Left lung (tissue), 10 donors: ENCODE measurements around the gene OR4K15. TPM values are rescaled to one million over a fixed set of nuclear protein-coding genes. Genes with fewer than 3 reads are reported as not detected.

ENCODE experiments used
- ATAC-seq: fragments of 200-7000 bp; cut with Tn5 transposase; one replicate; pipeline ENCODE4 v1.9.1; 2020; ENCODE audit warnings: moderate library complexity
- DNase-seq, 4 donors: peaks; one replicate each; pipeline ENCODE4 v3.0.0-alpha.2; 2013 to 2020
- H3K27ac ChIP-seq, 2 donors: fragments of 200-600 bp; sonication (generic) in 1 of 2; one replicate each; pipeline versions ENCODE4 v1.5.0 to v1.8.0; 2020 to 2021
- H3K27me3 ChIP-seq, 2 donors: fragments of 200-600 bp; sonication (generic) in 1 of 2; one replicate each; pipeline versions ENCODE4 v1.5.0 to v1.8.0; 2020 to 2021
- H3K36me3 ChIP-seq, 2 donors: fragments of 200-600 bp; sonication (generic) in 1 of 2; one replicate each; pipeline versions ENCODE4 v1.5.0 to v1.8.0; 2020 to 2021
- H3K4me1 ChIP-seq, 2 donors: fragments of 200-600 bp; one replicate each; pipeline ENCODE4 v1.8.0; 2021
- H3K4me3 ChIP-seq, 2 donors: fragments of 200-600 bp; sonication (generic) in 1 of 2; one replicate each; pipeline versions ENCODE4 v1.5.0 to v1.8.0; 2020 to 2021; ENCODE audit warnings: mild to moderate bottlenecking in 1 of 2
- H3K9me3 ChIP-seq, 2 donors: fragments of 200-600 bp; sonication (generic) in 1 of 2; one replicate each; pipeline versions ENCODE4 v1.5.0 to v1.8.0; 2020 to 2021
- CTCF ChIP-seq, 2 donors: fragments of 200-600 bp; sonication (generic) in 1 of 2; IDR thresholded peaks; one replicate each; pipeline versions ENCODE4 v1.5.0 to v1.8.0; 2021; ENCODE audit warnings: antibody characterized with exemption in 2 of 2
- intact Hi-C, 2 donors: fragments of 100-400 bp; cut with DNase I; formaldehyde crosslinking; loops; one replicate each; pipeline versions ENCODE4 v1.11.2 to v1.14.2; 2022
- polyA plus RNA-seq, 6 donors: library from polyadenylated mRNA; unstranded; fragments of 120-200 nt; gene quantifications; one replicate each; pipeline ENCODE4 v1.2.1, GENCODE V29; 2013; ENCODE audit not compliant: insufficient read length in 6 of 6
- total RNA-seq, 2 donors: library from RNA; stranded (reverse); fragmentation: NEBNext Ultra II Directional; extraction: Animal tissue kit (Norgen Biotek cat#: 25700); gene quantifications; one replicate each; pipeline ENCODE4 v1.2.1, GENCODE V29; 2021
- donor health status: DM: no; HTN: yes; CAD: no.
- donor health status: DM: no; HTN: no; CAD: no.

OR4K15 gene
- total and polyA plus RNA-seq, 8 donors, result not detected

GRCh38 chr14:20019257-20019865 lies 44.0 kb downstream of the OR4K15 start, which contains the start of gene OR4K14:
TSS of gene OR4K14 (minus strand) at chr14:20019307. CDS start at chr14:20015193, 4,114 bp downstream.
- no peak for TF ChIP-seq CTCF (IDR thresholded peaks at IDR 0.05)
- Histone ChIP-seq H3K27me3 (no peaks in the 10 kb centered on the region), H3K27ac (no peak within 1 kb of the TSS), H3K4me1 (no peaks in the 10 kb centered on the region), H3K4me3 (no peak within 1 kb of the TSS), H3K9me3 (no peaks in the 10 kb centered on the region), H3K36me3 (no peaks in the 10 kb centered on the region)
- ATAC-seq (no peak), DNase-seq (no peak)
- intact Hi-C loops, result no loop called here

Other genes with a start within 250 kb of the OR4K15 start
- gene OR4Q3, start 232.0 kb upstream of the OR4K15 start, total RNA-seq, result not detected
- not detected for gene OR4Q3, start 232.0 kb upstream of the OR4K15 start, polyA plus RNA-seq
- not detected for gene OR4M1, start 202.1 kb upstream of the OR4K15 start, total RNA-seq
- not detected for gene OR4M1, start 202.1 kb upstream of the OR4K15 start, polyA plus RNA-seq
- not detected for gene OR4N2, start 171.8 kb upstream of the OR4K15 start, total RNA-seq
- not detected for gene OR4N2, start 171.8 kb upstream of the OR4K15 start, polyA plus RNA-seq
- gene OR4K2, start 100.4 kb upstream of the OR4K15 start, total RNA-seq, result not detected
- gene OR4K2, start 100.4 kb upstream of the OR4K15 start, polyA plus RNA-seq, result not detected
- gene OR4K5, start 55.0 kb upstream of the OR4K15 start, total RNA-seq, result not detected
- gene OR4K5, start 55.0 kb upstream of the OR4K15 start, polyA plus RNA-seq, result not detected
- gene OR4K1, start 44.7 kb upstream of the OR4K15 start, total RNA-seq, result not detected
- gene OR4K1, start 44.7 kb upstream of the OR4K15 start, polyA plus RNA-seq, result not detected
- not detected for gene OR4Q2, start 26.6 kb downstream of the OR4K15 start, total RNA-seq
- gene OR4Q2, start 26.6 kb downstream of the OR4K15 start, polyA plus RNA-seq, result not detected
- gene OR4K14, start 43.7 kb downstream of the OR4K15 start, total RNA-seq, result not detected
- gene OR4K14, start 43.7 kb downstream of the OR4K15 start, polyA plus RNA-seq, result not detected
- not detected for gene OR4K13, start 60.4 kb downstream of the OR4K15 start, total RNA-seq
- gene OR4K13, start 60.4 kb downstream of the OR4K15 start, polyA plus RNA-seq, result under 1 TPM in 2 of 6 donors, not detected in 4; 0.03 TPM
- not detected for gene OR4L1, start 84.5 kb downstream of the OR4K15 start, total RNA-seq
- not detected for gene OR4L1, start 84.5 kb downstream of the OR4K15 start, polyA plus RNA-seq
- not detected for gene OR4K17, start 135.1 kb downstream of the OR4K15 start, total RNA-seq
- under 1 TPM; 0.03 to 0.11 (median 0.08) TPM for gene OR4K17, start 135.1 kb downstream of the OR4K15 start, polyA plus RNA-seq
- gene OR4N5, start 163.2 kb downstream of the OR4K15 start, total RNA-seq, result not detected
- not detected for gene OR4N5, start 163.2 kb downstream of the OR4K15 start, polyA plus RNA-seq
- not detected for gene OR11G2, start 215.3 kb downstream of the OR4K15 start, total RNA-seq
- under 1 TPM in 3 of 6 donors, not detected in 3; 0.06 TPM for gene OR11G2, start 215.3 kb downstream of the OR4K15 start, polyA plus RNA-seq
- not detected for gene OR11H6, start 248.1 kb downstream of the OR4K15 start, total RNA-seq
- not detected for gene OR11H6, start 248.1 kb downstream of the OR4K15 start, polyA plus RNA-seq